HepG2 (cell line): Measurements from ENCODE around the gene ZFP36L2. TPM values are rescaled to one million over a fixed set of nuclear protein-coding genes. Genes with fewer than 3 reads are reported as not detected.

ENCODE experiments used
- AKAP8 ChIP-seq: sonication (generic); formaldehyde crosslinking; IDR thresholded peaks from 2 replicates; pipeline ENCODE4 v1.5.1; 2020; ENCODE audit warnings: mild to moderate bottlenecking, missing genetic modification reagents
- CEBPB ChIP-seq: IDR thresholded peaks from 2 replicates; pipeline ENCODE4 v1.6.1; 2011; ENCODE audit warnings: low read depth, low read length, improper control_type of control experiment, borderline replicate concordance
- CTCF ChIP-seq: sonication (generic); formaldehyde crosslinking; IDR thresholded peaks from 2 replicates; pipeline ENCODE4 v1.5.0; 2020; ENCODE audit warnings: mild to moderate bottlenecking, missing genetic modification reagents, moderate library complexity
- DNMT3B ChIP-seq: conservative IDR thresholded peaks from 2 replicates; pipeline ENCODE4 v1.6.1; 2016; ENCODE audit warnings: missing biosample characterization, control low read depth
- HNRNPLL ChIP-seq: fragments of 200-400 bp; formaldehyde crosslinking; IDR thresholded peaks from 2 replicates; pipeline ENCODE4 v1.6.1; 2017; ENCODE audit warnings: mild to moderate bottlenecking, low read depth, low read length; ENCODE audit not compliant: poor library complexity, severe bottlenecking
- IKZF4 ChIP-seq: sonication (generic); formaldehyde crosslinking; IDR thresholded peaks from 2 replicates; pipeline ENCODE4 v1.5.1; 2020; ENCODE audit warnings: borderline replicate concordance, mild to moderate bottlenecking, low read depth, missing genetic modification reagents; ENCODE audit errors: not compliant biosample characterization
- LRRFIP1 ChIP-seq: sonication (generic); formaldehyde crosslinking; conservative IDR thresholded peaks from 2 replicates; pipeline ENCODE4 v1.4.0; 2020; ENCODE audit warnings: missing genetic modification reagents
- MAFK ChIP-seq, 2 experiments: IDR thresholded peaks in 1 of 2; conservative IDR thresholded peaks in 1 of 2; 2 replicates each; pipeline ENCODE4 v1.6.1; 2011; ENCODE audit warnings: improper control_type of control experiment in 2 of 2, low read length in 2 of 2
- MLXIP ChIP-seq: sonication (generic); formaldehyde crosslinking; IDR thresholded peaks from 2 replicates; pipeline ENCODE4 v1.9.0; 2021; ENCODE audit warnings: missing genetic modification reagents, borderline replicate concordance
- PCBP2 ChIP-seq: fragments of 200-400 bp; formaldehyde crosslinking; optimal IDR thresholded peaks from 2 replicates; pipeline ENCODE3; 2018; ENCODE audit warnings: low read length, low read depth; ENCODE audit not compliant: poor library complexity, severe bottlenecking
- RORA ChIP-seq: sonication (generic); formaldehyde crosslinking; IDR thresholded peaks from 2 replicates; pipeline ENCODE4 v1.5.0; 2020; ENCODE audit warnings: mild to moderate bottlenecking, missing genetic modification reagents, moderate library complexity
- SAP130 ChIP-seq: IDR thresholded peaks from 2 replicates; pipeline ENCODE4 v1.6.1; 2016; ENCODE audit warnings: low read depth
- ZFP36L2 ChIP-seq: sonication (generic); formaldehyde crosslinking; IDR thresholded peaks from 2 replicates; pipeline ENCODE4 v1.4.0; 2020; ENCODE audit warnings: missing genetic modification reagents
- ZNF143 ChIP-seq: sonication (generic); formaldehyde crosslinking; IDR thresholded peaks from 2 replicates; pipeline ENCODE4 v1.4.0; 2020; ENCODE audit warnings: missing genetic modification reagents
- ZNF230 ChIP-seq: sonication (generic); formaldehyde crosslinking; IDR thresholded peaks from 2 replicates; pipeline ENCODE4 v1.4.0; 2020; ENCODE audit warnings: mild to moderate bottlenecking, missing genetic modification reagents
- ZNF234 ChIP-seq: sonication (generic); formaldehyde crosslinking; conservative IDR thresholded peaks from 2 replicates; pipeline ENCODE4 v1.5.1; 2020; ENCODE audit warnings: mild to moderate bottlenecking, missing genetic modification reagents
- ZNF235 ChIP-seq: sonication (generic); formaldehyde crosslinking; IDR thresholded peaks from 2 replicates; pipeline ENCODE4 v1.8.1; 2023; ENCODE audit warnings: mild to moderate bottlenecking, missing genetic modification reagents, borderline replicate concordance
- ZNF263 ChIP-seq: sonication (generic); formaldehyde crosslinking; IDR thresholded peaks from 2 replicates; pipeline ENCODE4 v1.4.0; 2020; ENCODE audit warnings: missing genetic modification reagents
- ZNF432 ChIP-seq: sonication (generic); formaldehyde crosslinking; IDR thresholded peaks from 2 replicates; pipeline ENCODE4 v1.5.0; 2020; ENCODE audit warnings: missing genetic modification reagents, mild to moderate bottlenecking, borderline replicate concordance
- ZNF580 ChIP-seq: IDR thresholded peaks from 2 replicates; pipeline ENCODE4 v1.6.1; 2016; ENCODE audit warnings: low read depth, borderline replicate concordance
- polyA plus RNA-seq, 8 experiments: library from polyadenylated mRNA; depleted of rRNA in 3 of 8; stranded (reverse) in 7 of 8; unstranded in 1 of 8; fragments of >200 nt; fragmentation: Illumina TruSeq in 4 of 8; extraction: Trizol in 4 of 8; gene quantifications; 2 replicates each; pipeline versions ENCODE4 v1.2.1 to v1.2.3, GENCODE V29; 2011 to 2016; ENCODE audit warnings: low read depth in 4 of 8, missing spikeins in 1 of 8, mixed read lengths in 1 of 8; ENCODE audit not compliant: insufficient read depth in 1 of 8
- total RNA-seq, 5 experiments: library from RNA; depleted of rRNA; stranded (reverse); fragments of >200 nt; fragmentation: Illumina TruSeq; extraction: Trizol; gene quantifications; 2 replicates each; pipeline ENCODE4 v1.2.3, GENCODE V29; 2016; ENCODE audit warnings: low read depth in 1 of 5
- TF ChIP-seq, protein P1 (sequence below): sonication (generic); formaldehyde crosslinking; IDR thresholded peaks from 2 replicates; pipeline ENCODE4 v1.4.0; 2020; ENCODE audit warnings: mild to moderate bottlenecking, missing genetic modification reagents

The ZFP36L2 gene
- total and polyA plus RNA-seq, 2 of the 13 experiments (the other 11 are each of a cell fraction or from before 2014, with no cell fraction given), result 11.2 to 21.8 TPM

GRCh38 chr2:43220229-43220751, 6.1 kb downstream of the ZFP36L2 start (continued):
- TF ChIP-seq LRRFIP1 (CRISPR knock-in tag), result no peak
- 0 out of 2 replicates have a peak, but pooled peaks have one; percentile 53 for TF ChIP-seq RORA
- TF ChIP-seq CEBPB, result no peak
- TF ChIP-seq PCBP2, result peak; percentile 15
- TF ChIP-seq HNRNPLL, result peak; percentile 41
- no peak; the same call in 1 of the 2 replicates for TF ChIP-seq AKAP8 (CRISPR knock-in tag)
- TF ChIP-seq DNMT3B (CRISPR knock-in tag), result no peak; the same call in 1 of the 2 replicates
- TF ChIP-seq ZNF580 (CRISPR knock-in tag), result no peak
- TF ChIP-seq SAP130 (CRISPR knock-in tag), result no peak
- TF ChIP-seq ZNF230 (CRISPR knock-in tag), result no peak
- no peak for TF ChIP-seq ZNF234
- no peak for TF ChIP-seq ZNF143 (CRISPR knock-in tag)
- no peak for TF ChIP-seq ZNF432 (CRISPR knock-in tag)
- TF ChIP-seq MLXIP, result no peak
- TF ChIP-seq, protein P1, sequence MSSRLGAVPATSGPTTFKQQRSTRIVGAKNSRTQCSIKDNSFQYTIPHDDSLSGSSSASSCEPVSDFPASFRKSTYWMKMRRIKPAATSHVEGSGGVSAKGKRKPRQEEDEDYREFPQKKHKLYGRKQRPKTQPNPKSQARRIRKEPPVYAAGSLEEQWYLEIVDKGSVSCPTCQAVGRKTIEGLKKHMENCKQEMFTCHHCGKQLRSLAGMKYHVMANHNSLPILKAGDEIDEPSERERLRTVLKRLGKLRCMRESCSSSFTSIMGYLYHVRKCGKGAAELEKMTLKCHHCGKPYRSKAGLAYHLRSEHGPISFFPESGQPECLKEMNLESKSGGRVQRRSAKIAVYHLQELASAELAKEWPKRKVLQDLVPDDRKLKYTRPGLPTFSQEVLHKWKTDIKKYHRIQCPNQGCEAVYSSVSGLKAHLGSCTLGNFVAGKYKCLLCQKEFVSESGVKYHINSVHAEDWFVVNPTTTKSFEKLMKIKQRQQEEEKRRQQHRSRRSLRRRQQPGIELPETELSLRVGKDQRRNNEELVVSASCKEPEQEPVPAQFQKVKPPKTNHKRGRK (CRISPR knock-in tag), result no peak
- TF ChIP-seq CTCF (CRISPR knock-in tag), result no peak
- TF ChIP-seq IKZF4, result no peak
- no peak for TF ChIP-seq ZFP36L2 (CRISPR knock-in tag)
- no peak for TF ChIP-seq MAFK (conservative IDR thresholded peaks at IDR 0.05 in 1 of 2, IDR thresholded peaks at IDR 0.05 in 1 of 2; ENCODE audit: low read length in 2 of 2)
- 0 out of 2 replicates have a peak, but pooled peaks have one; percentile 17 for TF ChIP-seq ZNF235
- no peak for TF ChIP-seq ZNF263
